Islet precursor cell (in vitro differentiated cells): ENCODE results near the gene MAGEA10.
"Not testable (repeated sequence)": the region's sequence is repeated elsewhere in the genome, so short reads cannot be mapped to it uniquely, and the experiment has no call there.

Experiments
- DNase-seq: peaks from one replicate; pipeline ENCODE4 v3.0.0-alpha.2; 2018

The MAGEA10 gene

GRCh38 chrX:152138388-152138784 lies at the start of gene MAGEA10:
TSS of gene MAGEA10 (minus strand) at chrX:152138577. CDS start at chrX:152135620, 2,957 bp downstream.
- no peak for DNase-seq

DNA sequence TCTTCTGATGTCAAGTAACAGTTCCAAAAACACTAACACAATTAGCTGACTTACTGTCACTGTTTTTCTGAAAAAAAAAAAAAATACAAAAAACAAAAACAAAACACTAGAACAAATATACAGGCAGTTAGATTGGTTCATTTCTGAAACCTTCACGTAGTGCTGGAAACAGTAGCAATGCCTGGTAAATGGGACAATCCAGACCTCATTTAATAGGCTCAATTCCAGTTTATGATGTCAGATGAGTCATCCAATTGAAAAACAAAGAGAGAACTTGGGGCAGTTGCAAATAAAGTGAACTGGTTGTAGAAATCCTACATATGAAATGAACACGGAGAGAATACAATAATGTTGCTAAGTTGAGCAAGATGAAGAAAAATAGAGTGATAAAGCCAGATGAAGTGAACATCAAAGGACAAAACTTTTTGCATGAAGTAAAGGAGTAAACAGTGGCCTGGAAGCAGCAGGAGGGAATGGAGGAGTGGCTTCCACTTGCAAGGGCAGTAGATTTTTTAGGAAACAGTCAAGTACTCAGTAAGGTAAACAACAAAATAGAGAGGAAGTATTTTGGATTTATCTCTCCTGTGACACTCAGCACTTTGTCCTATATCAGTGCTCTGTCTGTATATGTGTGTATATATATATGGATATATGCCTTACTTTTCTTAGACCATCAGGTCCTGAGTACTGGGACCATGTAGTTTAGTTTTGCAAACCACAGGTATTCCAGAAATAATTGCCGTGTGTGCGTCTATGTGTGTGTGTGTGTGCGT lies 39.3 kb upstream of the MAGEA10 start:
- DNase-seq = no peak

GRCh38 chrX:152177052-152177451 lies 38.7 kb upstream of the MAGEA10 start:
- no peak for DNase-seq

DNA sequence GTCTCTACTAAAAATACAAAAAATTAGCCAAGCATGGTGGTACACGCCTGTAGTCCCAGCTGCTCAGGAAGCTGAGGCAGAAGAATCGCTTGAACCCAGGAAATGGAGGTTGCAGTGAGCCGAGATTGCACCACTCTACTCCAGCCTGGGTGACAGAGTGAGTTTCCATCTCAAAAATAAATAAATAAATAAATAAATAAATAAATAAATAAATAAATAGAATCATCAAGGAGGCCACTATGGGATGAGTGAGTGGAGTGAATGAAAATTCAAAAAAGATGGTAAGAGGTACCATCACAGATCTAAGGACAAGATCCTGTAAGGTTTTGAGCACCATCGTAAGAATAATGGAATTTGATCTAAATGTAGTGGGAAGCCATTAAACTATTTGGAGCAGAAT lies 37.5 kb upstream of the MAGEA10 start:
- not testable (repeated sequence) for DNase-seq

GRCh38 chrX:152173923-152174322 lies 35.5 kb upstream of the MAGEA10 start:
- DNase-seq = not testable (repeated sequence)

DNA sequence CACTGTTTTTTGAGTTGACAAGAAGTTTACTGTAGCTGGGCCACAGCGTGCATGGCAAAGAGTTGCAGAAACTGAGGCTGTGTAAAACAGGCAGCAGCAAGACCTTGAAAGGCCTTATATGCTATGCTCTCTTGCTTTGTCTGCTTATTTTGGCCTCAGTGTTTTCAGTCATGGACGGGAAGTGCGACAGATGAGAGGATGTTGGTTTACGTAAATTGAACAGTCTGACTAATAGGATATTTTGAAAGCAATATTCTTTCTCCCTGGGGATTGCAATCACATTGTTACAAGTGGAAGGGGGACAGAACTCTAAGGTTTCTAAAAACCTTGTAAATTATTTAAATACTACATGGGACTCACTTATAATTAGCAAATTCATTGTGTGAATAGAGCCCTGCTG lies 32.2 kb upstream of the MAGEA10 start:
- DNase-seq = no peak

GRCh38 chrX:152165033-152165743 lies 26.8 kb upstream of the MAGEA10 start:
- DNase-seq = no peak

DNA sequence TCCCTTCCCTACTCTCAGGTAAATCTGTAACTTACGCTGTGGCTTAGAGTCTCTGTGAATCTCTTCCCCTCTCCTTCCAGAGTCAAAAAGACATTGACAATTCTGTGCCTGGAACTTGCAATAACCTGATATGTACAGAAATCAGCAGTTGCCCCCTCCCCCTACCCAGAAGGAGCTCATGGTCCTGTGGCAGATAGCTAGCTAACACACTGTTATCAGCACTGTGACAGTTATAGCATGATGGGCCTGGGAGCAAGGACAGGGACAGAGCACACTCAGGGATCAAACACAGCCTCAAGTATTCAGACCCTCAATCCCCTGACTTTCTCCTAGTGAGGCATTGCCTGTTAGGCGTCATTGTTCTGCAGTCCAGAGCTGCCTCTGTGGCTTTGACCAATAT lies 18.7 kb upstream of the MAGEA10 start:
- no peak for DNase-seq

DNA sequence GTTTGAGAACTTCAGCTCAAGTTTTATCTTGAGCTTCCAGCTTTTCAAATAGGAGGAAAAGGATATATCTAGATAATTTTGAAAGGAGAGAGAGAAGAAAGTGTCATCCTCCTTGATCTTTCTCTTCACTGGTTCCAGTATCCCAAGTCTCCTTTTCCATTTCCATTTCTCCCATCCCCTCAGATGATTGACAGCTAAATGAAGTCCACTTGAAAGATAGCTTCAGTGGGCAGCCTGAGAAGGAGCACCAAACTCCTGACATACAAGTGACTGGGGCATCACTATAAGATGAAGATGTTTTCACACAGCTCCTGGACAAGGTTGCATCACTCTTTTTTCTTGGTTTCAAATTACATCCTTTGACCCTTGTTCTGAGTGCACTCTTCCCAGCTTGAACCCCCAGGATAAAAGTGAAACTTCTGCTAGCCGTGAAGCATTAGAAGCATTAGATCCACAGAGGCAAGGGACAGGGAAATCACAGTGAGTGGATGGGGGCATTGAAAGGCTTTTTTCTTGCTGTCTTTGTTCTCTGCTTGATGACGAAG lies 17.5 kb upstream of the MAGEA10 start:
- no peak for DNase-seq

DNA sequence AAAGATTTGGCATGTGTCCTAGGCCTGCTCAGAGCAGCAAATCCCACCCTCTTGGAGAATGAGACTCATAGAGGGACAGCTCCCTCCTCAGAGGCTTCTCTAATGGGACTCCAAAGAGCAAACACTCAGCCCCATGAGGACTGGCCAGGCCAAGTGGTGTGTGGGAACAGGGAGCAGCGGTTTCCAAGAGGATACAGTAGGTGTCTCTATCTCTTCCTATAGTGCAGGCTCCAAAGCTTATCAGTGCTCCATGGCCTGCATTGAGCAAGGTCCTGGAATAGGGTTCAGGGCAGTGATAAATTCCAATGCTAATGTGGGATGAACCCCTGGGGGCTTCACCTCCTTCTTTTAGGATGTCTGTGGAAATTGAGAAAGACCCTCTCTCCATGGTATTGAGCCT lies 15.7 kb upstream of the MAGEA10 start:
- no peak for DNase-seq

DNA sequence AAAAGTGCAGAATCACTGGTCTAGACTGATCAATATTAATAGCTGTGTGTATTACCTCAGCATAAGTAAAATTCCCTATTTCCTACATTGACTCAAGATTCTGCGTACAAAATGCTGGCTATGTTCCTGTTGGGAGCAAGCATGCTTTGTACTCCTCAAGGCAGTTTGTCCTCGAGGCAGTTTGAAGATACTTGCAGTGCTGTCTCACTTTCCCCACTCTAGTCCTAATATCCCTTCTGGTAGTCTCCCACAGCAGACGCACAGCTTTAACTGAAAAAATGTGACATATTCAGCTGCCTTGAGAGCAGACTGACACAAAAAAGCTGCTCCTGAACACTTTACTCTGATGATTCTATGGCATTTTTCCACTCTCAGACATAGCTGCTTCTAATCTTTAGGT lies 12.9 kb upstream of the MAGEA10 start:
- DNase-seq = no peak

DNA sequence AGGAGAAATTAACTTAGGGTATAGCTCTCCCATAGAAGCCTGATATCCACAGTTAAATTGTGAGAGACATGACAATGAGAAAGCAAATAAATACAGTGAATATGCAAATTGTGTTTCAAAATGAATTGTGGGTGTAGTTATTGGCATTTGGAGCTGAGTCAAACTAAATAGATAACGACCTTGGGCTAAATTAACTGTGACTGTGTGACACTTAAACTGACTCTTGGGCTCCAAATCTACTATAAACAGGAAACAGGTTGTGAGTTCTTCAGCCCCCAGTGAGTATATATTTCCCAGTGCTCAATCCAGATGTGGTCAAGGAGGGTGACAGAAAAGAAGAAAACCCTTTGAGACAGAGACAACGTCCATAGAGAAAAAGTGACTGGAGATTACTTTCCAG lies 11.3 kb upstream of the MAGEA10 start:
- DNase-seq = no peak

GRCh38 chrX:152139589-152139988 lies 1.2 kb upstream of the MAGEA10 start:
- no peak for DNase-seq

DNA sequence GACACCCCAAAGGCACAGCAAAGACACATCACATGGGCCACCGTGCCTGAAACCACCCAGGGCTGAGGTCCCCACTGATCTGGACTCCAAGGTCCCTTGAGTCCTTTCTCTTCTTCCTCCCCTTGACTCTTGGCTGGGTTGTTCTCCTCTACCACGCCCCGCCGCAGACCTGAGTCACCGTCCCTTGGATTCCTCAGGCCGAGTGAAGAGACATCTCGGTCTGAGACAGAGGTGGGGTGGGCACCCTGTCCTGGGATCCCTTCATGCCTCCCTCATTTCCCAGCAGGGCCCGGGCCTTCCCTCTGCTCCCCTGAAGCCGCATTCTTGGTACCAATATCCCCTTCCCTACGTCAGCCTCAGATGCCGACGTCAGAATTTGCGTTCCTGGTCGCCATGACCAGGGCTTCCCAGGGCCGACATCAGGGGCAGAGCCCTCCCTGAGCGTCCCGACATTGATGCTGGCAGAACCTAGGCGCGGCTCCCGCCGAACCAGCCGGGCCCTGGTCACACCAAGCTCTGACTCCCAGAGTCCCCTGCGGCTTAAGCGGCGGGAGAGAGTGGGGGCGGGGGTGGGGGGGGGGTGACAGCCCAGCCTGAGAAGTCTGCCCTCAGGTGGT lies 498 bp downstream of the MAGEA10 start:
- no peak for DNase-seq

DNA sequence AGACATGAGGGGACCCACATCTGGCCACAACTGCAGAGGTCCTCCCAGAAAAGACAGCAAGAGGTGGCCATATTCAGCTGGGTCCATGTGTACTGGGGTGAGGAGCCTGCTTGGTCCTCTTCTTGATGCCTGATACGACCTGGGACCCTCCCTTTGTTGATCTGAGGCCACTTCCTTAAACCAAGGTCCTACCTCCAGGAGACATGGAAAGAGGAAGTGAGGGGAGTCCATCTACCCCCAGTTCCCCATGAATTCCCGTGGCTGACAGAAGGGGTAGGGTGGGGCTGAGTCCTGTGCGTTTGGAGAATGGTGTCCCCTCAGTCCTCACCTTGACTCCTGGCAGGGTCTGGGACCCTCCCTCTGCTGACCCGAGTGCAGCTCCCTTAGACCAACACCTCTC lies 2.1 kb downstream of the MAGEA10 start:
- no peak for DNase-seq

GRCh38 chrX:152131525-152131924 lies 6.9 kb downstream of the MAGEA10 start:
- no peak for DNase-seq

- not testable (repeated sequence) for DNase-seq
These were observed 9.1 kb downstream of the MAGEA10 start for GRCh38 chrX:152129069-152129844.

- DNase-seq = no peak
These were observed 21.1 kb downstream of the MAGEA10 start for GRCh38 chrX:152117305-152117704.

DNA sequence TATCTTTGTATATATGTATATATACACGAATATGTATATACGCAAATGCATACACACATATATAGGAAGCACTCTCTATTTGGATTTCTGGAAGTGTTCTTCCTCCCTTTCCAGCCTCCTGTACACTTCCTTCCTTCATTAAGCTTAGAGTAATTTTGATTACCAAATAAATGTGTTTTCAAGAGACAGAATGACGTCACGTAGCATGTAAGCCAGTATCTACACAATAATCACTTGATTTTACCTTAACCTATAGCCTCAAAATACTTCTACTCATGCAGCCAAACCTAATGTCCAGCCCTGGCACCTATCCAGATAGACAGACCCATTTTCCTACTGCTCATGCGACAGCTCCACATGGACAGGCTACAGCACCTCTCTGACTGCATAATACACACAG lies 29.9 kb downstream of the MAGEA10 start:
- no peak for DNase-seq

- DNase-seq = no peak
These were observed 34.5 kb downstream of the MAGEA10 start for GRCh38 chrX:152103866-152104265.

DNA sequence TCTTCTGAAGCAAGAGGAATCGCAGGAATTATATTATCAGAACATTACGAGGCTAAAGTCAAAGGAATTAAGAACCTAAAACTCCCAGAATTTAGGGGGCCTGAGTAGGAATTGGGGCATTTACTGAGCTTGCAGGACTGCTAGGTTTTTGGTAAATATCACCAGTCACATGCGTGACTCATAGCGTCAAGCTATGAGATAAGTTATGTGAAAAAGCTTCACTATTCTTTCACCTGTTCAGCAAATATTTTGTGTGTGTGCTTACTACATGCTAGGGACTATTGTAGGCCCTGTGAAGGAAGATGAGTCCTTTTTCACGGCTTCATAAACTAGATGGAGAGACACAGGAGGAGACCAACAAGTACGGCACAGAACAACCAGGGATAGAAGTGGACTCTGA lies 52.2 kb downstream of the MAGEA10 start:
- no peak for DNase-seq
